GM11168 (cell line): ENCODE measurements around the gene RAPGEF5.

ENCODE experiments used
- in situ Hi-C: fragments of 300-500 bp; cut with MboI; formaldehyde crosslinking; loops from one replicate; pipeline ENCODE4 v1.12.0; 2022; ENCODE audit warnings: low sequenced_read_pairs; ENCODE audit not compliant: unreplicated experiment

The RAPGEF5 gene

DNA sequence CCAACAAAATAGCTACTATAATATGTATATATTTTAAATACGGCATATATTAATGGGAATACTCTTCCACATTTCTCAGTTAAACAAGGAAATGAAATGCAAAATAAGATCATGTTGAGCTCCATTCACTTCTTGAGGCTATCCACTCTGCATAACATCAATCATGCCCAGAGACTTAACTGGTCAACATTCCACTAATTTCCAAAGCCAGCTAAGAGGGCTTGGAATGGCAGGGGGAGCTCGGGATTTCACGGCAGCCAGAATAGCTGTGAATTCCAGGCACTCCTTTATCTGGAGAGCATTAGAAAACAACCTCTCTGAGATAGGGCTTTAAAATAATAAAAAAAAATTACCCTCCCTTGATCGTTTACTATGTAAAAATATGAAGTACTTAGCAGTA, 216.4 kb downstream of the RAPGEF5 start:
- in situ Hi-C loops, result no loop called here

DNA sequence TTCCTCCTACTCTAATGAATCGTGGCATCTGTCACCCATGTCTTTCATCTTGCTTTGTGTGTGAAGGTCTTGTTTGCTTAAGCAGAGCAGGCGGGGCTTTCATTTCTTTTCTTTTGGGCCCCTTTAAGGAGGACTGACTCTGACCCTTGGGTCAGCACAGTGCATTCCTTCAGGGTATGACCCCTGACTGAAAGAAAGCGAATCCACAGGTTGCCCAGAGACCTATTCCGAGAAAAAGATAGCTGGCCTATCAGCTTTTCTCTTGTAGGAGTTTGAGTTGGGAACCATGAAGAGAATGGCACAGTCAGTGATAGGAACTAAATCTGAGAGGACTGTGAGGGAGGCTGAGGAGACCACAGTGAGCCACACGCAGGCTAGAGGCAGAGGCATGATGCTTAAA, 218.1 kb downstream of the RAPGEF5 start:
- in situ Hi-C loops, result no loop called here

DNA sequence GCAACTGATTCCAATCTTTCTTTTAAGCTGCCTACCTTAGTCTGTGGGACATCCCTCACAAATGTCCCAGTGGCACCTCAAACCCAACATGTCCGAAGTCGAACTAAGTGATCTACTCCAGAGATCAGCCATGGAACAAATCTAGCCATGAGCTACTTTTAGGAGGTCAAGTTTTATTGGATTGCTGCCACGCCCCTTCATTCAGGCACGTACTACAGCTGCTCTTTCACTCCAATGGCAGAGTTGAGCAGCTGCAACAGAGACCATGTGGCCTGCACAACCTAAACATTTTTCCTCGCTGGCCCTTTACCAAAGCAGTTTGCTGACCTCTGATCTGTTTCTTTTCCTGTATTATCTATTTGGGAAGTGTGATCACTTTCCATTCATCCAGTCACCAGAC, 218.8 kb downstream of the RAPGEF5 start:
- in situ Hi-C loops, result no loop called here

- in situ Hi-C loops, result no loop called here
Observed at GRCh38 chr7:22137466-22137865, 219.5 kb downstream of the RAPGEF5 start.

DNA sequence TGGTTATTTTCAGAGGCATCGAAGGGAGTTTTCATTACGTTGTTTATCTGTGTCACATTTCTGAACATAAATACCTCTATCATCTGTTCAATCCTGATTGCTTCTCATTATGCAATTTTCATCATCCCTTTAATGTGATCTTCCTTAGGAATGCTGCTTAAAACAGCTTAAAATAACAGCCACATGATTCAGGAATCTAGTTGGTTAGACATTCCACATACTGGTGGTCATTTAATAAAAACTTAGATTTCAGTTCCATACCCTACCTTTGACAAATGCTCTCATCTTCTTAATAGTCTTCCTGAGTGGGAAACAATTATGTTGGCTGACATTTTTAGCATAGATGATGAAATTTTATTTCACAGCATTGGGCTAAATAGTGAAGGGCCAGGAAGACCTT, 219.9 kb downstream of the RAPGEF5 start:
- in situ Hi-C loops, result no loop called here

GRCh38 chr7:22129819-22130580, 227.0 kb downstream of the RAPGEF5 start:
- in situ Hi-C loops, result no loop called here

DNA sequence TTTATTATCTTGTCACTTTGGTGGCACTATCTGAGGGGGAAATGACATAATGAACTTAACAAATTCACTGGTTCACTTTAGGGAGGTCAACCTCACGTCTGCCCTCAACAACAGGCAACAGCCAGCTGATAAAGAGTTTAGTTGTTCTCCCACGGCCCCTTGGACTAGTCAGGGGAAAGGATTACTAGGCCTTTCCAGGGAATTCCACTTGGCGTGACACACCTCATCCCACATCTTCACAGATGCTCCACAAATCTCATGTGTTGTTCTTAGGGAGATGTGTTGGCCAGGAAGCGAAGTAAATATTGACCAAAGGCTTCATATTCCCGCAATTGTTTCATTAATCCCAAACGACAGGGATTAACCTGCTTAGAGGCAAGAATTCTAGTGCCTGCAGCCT, 227.8 kb downstream of the RAPGEF5 start:
- in situ Hi-C loops, result no loop called here

DNA sequence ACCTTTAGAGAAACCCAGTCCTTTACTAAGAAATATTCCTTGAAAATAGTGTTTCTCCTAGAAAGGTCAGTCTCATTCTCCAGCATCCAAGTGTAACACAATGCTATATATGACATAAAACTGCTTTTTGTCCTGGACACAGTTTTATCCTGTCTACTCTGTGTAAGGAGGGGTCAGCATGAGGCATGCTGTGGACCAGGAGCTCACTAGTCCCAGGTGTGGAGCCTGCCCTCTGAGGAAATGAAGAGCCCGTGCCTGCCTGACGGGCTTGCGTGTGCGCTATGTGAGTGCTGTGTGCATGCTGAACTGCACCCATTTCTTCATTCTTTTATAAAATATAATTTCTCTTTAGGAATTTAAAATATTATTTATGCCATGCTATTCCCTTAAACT, 228.4 kb downstream of the RAPGEF5 start:
- in situ Hi-C loops, result no loop called here

DNA sequence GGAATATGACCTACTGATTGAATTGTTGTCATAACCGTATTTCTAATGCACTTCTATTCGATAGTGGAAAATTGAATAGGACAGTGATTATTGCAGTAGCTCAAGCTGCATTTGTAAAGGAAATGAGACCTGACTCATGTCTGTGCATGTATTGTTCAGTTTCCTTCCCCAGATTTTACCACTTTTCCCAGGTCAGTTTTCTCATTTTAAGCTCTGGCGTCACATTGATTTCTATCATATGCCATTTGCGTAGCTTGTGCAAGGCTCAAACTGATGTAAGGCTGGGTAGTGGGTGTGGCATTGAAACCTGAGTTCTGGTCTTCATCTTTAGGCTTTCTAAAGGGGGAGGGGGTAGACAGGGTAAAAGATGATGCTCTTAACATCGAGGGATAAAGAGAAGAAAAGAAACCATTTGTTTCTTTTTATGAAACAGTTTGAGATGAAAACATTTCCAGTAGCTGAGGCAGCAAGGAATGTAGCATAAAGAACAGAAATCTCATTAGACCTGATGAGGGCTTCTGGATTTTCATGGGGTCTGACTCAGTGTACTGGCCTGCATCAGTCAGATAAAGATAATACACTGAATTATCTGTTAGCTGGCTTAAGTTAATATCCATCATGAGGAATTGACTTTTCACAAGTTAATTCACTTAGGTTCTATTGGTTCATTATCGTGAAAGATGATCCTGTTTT, 229.0 kb downstream of the RAPGEF5 start:
- in situ Hi-C loops, result no loop called here

DNA sequence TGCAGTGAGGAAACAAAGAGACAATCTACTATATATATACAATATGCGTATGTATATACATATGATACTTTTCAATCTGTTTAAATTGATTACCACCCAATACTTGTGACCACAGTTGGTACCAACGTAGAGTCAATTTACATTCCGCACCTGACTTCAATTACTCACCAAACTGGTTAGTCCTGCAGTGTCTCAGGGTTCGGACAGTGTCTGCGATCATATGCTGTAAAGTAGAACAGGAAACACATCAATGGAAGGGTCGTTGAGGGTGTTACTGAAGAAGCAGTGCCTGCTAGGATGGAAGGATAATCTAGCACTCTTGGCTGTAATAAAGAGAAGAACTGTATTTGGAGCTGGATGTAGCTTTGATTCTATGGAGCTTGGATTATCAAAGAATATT, 231.5 kb downstream of the RAPGEF5 start:
- in situ Hi-C loops, result no loop called here

DNA sequence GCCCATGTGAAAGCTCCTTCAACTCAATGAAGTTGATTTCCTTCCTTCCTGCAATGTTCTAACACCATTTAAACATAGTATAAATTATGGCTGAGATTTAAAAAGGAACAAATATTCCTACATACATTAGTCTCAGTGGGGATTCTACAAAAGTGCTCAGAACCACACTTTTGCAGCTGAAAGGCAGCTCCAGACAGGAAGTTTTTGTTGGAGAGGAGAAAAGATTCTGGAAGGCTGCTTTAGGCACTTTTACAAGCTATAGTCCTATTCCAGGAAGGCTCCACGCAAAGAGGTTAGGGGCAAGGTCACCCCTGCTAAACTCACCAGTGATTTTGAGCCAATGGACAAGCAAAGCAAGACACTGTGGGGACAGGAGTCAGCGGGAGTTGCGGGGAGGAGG, 232.0 kb downstream of the RAPGEF5 start:
- in situ Hi-C loops, result no loop called here

- in situ Hi-C loops, result no loop called here
Observed at GRCh38 chr7:22123139-22123538, 233.8 kb downstream of the RAPGEF5 start.

DNA sequence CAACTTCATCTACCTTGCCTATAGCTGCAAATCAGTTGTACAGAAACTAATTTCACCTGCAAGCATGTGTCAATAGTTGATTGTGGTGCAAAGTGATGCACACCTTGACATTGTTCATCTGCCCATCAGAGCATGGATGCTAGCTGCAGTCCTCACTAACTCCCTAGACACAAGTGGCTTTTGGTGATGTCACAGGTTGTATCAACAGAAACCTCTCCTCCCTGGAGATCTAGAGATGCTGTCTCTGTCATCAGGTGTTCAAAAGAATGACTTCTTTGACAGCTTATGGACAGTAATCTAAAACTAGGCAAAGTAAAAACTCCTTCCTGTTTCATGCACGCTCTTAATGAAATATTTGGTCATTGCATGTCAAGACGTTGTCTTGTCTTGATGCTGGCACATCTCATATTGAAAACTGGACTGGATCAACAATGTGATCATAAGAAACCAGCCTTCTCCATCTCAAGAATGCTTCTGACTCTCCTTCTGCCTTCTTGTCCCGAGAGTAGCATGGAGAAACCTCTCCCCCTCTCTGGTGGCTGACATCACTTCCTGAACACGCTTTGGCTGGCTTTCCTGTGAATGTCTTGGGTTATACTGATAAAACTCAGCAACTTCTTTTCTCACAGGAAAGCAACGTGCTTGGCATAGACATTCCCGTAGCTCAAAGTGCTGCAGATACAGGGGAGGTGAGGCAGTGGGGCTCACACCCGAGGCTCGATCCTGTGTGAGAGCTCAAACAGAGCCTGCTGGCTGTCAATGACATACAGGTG, 235.1 kb downstream of the RAPGEF5 start:
- in situ Hi-C loops, result no loop called here

DNA sequence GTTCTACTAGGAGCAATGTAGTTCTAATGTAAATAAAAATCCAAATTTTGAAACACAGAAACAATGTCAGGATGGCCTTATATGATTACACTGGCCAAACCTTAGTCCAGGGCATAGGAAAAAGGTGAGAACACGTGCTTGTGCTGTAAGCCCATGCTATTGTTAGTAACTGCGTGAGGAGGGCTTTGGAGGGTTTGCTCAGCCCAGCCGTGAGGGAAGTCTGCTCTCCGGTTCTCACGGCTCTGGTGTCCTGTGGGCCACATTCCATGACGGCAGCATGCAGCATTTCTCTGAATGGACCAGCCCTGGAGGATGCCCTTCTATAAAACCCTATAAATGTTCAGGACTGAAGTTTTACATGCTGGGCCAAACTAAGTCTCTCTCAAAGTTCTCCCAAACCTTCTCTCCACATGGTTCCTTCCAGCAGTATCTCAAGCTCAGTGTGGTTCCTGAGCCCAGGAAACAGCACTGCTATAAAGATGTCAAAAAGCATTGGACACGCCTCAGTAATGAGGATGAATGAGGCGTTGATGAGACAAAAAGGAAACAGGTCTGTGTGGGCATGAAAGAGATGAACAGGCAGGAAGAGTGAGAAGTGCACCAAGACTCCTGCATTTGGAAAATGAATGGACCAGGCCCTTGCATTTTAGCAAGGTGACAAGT, 236.4 kb downstream of the RAPGEF5 start:
- in situ Hi-C loops, result no loop called here

DNA sequence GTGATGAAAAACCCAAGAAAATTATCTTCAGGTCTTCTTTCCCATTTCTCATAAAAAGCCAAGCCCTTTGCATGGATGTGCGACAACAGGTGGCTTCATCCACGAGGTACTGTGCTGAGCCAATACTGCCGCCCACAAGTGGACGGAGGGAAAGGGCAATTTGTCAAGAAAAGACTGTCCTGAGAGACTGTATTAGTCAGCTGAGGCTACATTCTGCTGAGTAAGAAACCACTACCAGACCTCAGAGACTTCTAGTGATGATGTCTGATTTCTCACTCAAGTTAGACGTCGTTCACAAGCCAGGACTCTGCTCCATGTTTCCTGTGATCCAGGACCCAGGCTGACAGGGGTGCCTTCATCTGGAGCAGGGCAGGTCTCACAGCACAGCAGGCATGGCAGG, 239.7 kb downstream of the RAPGEF5 start:
- in situ Hi-C loops, result no loop called here

GRCh38 chr7:22116451-22117030, 240.4 kb downstream of the RAPGEF5 start:
- in situ Hi-C loops, result no loop called here

DNA sequence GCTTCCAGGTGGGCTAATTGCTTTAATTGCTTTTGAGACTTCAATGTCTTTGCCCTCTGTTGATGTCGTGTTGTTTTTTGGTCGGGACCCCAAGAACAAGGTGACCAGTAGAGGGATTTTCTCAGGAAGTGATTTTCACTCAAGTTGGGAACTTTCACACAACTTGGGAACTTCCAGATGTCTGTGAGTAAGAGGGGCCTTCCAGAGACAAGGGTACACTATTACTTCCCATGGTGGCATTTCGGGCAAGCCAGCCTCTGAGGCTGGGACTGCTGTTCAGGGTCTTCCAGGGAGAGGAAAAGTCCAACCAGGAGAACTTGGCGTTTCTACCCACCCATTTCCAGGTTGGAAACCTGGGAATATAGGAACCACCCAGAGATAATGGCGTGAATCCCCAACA, 241.3 kb downstream of the RAPGEF5 start:
- in situ Hi-C loops, result no loop called here

GRCh38 chr7:22114440-22114981, 242.4 kb downstream of the RAPGEF5 start:
- in situ Hi-C loops, result no loop called here

GRCh38 chr7:22113041-22113440, 243.9 kb downstream of the RAPGEF5 start:
- in situ Hi-C loops, result no loop called here

DNA sequence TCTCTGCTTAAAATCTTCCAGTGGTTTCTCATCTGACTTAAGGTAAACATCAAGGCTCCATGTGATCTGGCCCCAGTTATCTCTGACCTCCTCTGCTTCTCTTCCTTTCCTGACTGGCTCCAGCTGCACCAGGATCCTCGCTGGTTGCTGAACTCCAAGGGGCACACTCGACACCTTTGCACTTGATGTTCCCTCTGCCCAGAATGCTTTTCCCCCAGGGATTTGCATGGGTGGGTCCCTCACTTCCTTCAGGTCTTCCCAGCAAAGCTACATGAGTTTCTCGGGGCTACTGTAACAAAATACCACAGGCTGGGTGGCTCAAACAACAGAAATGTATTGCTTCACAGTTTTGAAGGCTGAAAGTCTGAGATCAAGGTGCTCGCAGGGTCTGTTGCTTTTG, 245.3 kb downstream of the RAPGEF5 start:
- in situ Hi-C loops, result no loop called here
